ENCODE results near the gene HES1. TPM values are rescaled to one million over a fixed set of nuclear protein-coding genes. Genes with fewer than 3 reads are reported as not detected.
"Not testable (repeated sequence)": the region's sequence is repeated elsewhere in the genome, so short reads cannot be mapped to it uniquely, and the experiment has no call there.

HES1 gene
- polyA plus RNA-seq, 3 donors = 0.17 to 66.6 (median 0.26) TPM

DNA sequence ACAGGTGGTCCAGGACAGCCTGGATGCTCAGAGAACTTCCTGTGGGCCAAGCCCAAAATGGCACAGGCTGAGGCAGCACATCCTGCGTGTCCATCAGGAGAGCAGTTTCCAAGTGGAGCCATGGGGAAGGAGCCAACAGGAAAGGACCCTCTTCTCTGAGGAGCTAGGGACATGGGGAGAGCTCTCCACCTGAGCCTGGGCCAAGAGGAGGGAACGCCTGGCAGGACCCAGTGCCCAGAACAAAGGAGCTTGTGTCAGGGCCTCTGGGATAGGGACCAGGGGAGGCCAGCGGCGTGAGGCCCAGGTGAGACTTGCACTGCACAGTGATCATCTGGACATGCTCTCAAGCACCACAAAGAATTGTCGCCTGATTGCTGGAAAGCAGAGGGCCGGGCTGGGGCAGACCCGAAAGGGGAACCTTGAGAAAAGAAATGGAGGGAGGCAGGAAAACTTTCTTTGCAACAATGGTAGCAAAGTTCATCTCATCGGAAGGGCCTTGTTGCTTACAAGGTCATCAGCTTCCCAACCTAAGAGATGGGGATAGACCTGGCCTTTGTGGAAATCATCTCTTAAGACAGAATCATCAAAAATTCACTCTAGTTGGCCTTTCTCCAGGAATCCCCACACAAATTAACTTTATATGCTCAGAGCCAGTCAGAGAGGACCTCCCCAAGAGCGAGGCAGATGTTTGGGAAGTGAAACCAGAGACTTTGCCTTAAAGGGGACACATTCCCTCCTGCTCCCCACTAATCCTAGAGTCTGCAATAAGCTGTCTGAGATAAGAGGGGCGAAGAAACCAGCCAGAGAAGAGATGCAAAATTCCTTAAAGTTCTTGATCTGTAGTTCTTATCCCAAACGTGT is 47.7 kb upstream of the HES1 start:
- Histone ChIP-seq H2AFZ (ENCODE audit: insufficient read depth, low read depth, low read length, poor library complexity, severe bottlenecking) (no peak overlapping the region), H3K27ac (ENCODE audit: low read depth in 1 of 2, low read length in 2 of 2) (peak overlapping the region; percentile 79 to 87), H3K9ac (ENCODE audit: insufficient read depth, low read length, poor library complexity, severe bottlenecking) (no peak overlapping the region), H3K4me3 (replicated peaks in 1 of 3; ENCODE audit: low read depth in 2 of 3, low read length in 3 of 3) (peak overlapping the region in 1 of 3 experiments; percentile 49), H3K4me2 (replicated peaks; ENCODE audit: extremely low read depth, low read length, poor library complexity, severe bottlenecking) (peak overlapping the region; percentile 69), H4K20me1 (ENCODE audit: insufficient read depth, low read length) (no peaks in the 10 kb centered on the region), H3K4me1 (ENCODE audit: control insufficient read depth in 1 of 2, insufficient read depth in 2 of 2, low read length in 2 of 2) (peaks cover 30 to 31% of the 10 kb centered on the region in 2 donors), H3K79me2 (ENCODE audit: insufficient read depth, low read length) (no peaks in the 10 kb centered on the region), H3K9me3 (replicated peaks in 1 of 2; ENCODE audit: control insufficient read depth in 1 of 2, insufficient read depth in 1 of 2, low read length in 2 of 2) (no peaks in the 10 kb centered on the region), H3K36me3 (replicated peaks in 1 of 2; ENCODE audit: control insufficient read depth in 1 of 2, insufficient read depth in 2 of 2, low read length in 2 of 2) (no peaks in the 10 kb centered on the region), H3K27me3 (ENCODE audit: control insufficient read depth in 2 of 2, insufficient read depth in 2 of 2, low read length in 2 of 2) (no peaks in the 10 kb centered on the region)
- 56% methylated on average over 7 of the region's 11 CpGs for WGBS (ENCODE audit: insufficient coverage)
- peak overlapping the region; percentile 85 to 97 (median 92) for H3K27ac Mint-ChIP-seq
- peak in 2 of 3 donors; percentile 41 to 49 for DNase-seq
- peaks cover 3 to 8% (median 3%) of the 10 kb centered on the region in 3 donors for H3K27me3 Mint-ChIP-seq (ENCODE audit: low read depth in 3 of 3)
- no peaks in the 10 kb centered on the region for H3K9me3 Mint-ChIP-seq
- TF ChIP-seq, protein P1, sequence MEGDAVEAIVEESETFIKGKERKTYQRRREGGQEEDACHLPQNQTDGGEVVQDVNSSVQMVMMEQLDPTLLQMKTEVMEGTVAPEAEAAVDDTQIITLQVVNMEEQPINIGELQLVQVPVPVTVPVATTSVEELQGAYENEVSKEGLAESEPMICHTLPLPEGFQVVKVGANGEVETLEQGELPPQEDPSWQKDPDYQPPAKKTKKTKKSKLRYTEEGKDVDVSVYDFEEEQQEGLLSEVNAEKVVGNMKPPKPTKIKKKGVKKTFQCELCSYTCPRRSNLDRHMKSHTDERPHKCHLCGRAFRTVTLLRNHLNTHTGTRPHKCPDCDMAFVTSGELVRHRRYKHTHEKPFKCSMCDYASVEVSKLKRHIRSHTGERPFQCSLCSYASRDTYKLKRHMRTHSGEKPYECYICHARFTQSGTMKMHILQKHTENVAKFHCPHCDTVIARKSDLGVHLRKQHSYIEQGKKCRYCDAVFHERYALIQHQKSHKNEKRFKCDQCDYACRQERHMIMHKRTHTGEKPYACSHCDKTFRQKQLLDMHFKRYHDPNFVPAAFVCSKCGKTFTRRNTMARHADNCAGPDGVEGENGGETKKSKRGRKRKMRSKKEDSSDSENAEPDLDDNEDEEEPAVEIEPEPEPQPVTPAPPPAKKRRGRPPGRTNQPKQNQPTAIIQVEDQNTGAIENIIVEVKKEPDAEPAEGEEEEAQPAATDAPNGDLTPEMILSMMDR (IDR thresholded peaks at IDR 0.05) = no peak
- H3K4me3 Mint-ChIP-seq = peak overlapping the region; percentile 34 to 55
- H3K36me3 Mint-ChIP-seq = peaks cover 0 to 3% of the 10 kb centered on the region in 2 donors
- peaks cover 42% of the 10 kb centered on the region for H3K4me1 Mint-ChIP-seq
- intact Hi-C loops (cut with micrococcal nuclease) = loop anchor here in 1 of 2 donors (2.0 to 10.0 kb wide), 3 partner anchors 17 to 83 kb away; partner anchors contain the start of gene HES1

DNA sequence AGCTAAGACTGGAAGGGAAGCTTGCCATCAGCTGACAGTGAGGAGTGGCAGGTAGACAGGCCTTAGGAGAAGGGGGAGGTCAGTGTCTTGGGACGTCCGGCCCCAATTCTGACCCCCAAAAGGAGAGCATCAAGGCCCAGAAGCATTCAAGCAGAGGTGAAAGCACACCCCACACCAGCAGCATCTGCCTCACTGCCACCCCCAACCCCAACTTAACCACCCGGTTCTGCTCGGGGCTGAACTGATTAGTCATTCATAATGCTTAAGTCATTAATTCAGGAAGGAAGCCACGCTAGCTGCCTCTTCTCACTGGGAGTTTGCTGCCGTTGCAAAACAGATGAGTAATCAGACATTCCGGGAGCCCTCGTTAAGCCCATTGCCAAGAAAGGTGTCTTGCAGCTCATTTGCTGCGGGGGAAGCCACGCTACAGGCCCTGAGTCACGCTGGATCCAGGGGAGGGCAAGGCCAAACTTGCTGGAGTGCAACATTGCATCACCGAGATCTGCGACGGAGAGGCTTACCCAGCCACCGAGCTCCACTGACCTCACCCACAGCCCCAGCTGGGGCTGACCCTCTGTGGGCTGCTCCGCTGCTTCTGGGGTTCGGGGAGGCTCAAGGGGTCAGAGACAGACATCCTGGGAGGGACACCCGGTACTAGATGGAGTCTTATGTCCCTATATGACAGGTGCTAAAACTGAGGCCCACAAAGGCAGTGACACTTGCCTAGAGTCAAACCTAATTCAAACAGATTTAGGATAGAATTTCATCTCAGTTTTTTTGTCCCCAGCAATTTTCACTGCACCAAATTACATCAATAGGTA is 46.4 kb upstream of the HES1 start:
- peaks cover 0 to 3% of the 10 kb centered on the region in 2 donors for H3K36me3 Mint-ChIP-seq
- Histone ChIP-seq H3K4me2 (replicated peaks; ENCODE audit: extremely low read depth, low read length, poor library complexity, severe bottlenecking) (peak overlapping the region; percentile 69), H3K27ac (ENCODE audit: low read depth in 1 of 2, low read length in 2 of 2) (peak overlapping the region; percentile 79 to 87), H3K79me2 (ENCODE audit: insufficient read depth, low read length) (no peaks in the 10 kb centered on the region), H3K4me1 (ENCODE audit: control insufficient read depth in 1 of 2, insufficient read depth in 2 of 2, low read length in 2 of 2) (peaks cover 30 to 31% of the 10 kb centered on the region in 2 donors), H3K36me3 (replicated peaks in 1 of 2; ENCODE audit: control insufficient read depth in 1 of 2, insufficient read depth in 2 of 2, low read length in 2 of 2) (no peaks in the 10 kb centered on the region), H2AFZ (ENCODE audit: insufficient read depth, low read depth, low read length, poor library complexity, severe bottlenecking) (peak overlapping the region; percentile 55), H3K4me3 (replicated peaks in 1 of 3; ENCODE audit: low read depth in 2 of 3, low read length in 3 of 3) (peak overlapping the region in 1 of 3 experiments; percentile 56), H3K27me3 (ENCODE audit: control insufficient read depth in 2 of 2, insufficient read depth in 2 of 2, low read length in 2 of 2) (no peaks in the 10 kb centered on the region), H3K9ac (ENCODE audit: insufficient read depth, low read length, poor library complexity, severe bottlenecking) (peak overlapping the region; percentile 50), H3K9me3 (replicated peaks in 1 of 2; ENCODE audit: control insufficient read depth in 1 of 2, insufficient read depth in 1 of 2, low read length in 2 of 2) (no peaks in the 10 kb centered on the region), H4K20me1 (ENCODE audit: insufficient read depth, low read length) (no peaks in the 10 kb centered on the region)
- H3K27ac Mint-ChIP-seq = peak overlapping the region; percentile 94 to 98 (median 97)
- peaks cover 42% of the 10 kb centered on the region for H3K4me1 Mint-ChIP-seq
- TF ChIP-seq, protein P1 (IDR thresholded peaks at IDR 0.05) = no peak
- WGBS (ENCODE audit: insufficient coverage) = 3% methylated on average over 12 of the region's 18 CpGs
- H3K4me3 Mint-ChIP-seq = peak overlapping the region; percentile 56 to 78
- H3K9me3 Mint-ChIP-seq = no peaks in the 10 kb centered on the region
- intact Hi-C loops (cut with micrococcal nuclease) = loop anchor here (2.0 to 10.0 kb wide), 4 partner anchors 19 to 85 kb away; partner anchors contain the start of gene HES1 (in 1 of the 2)
- peak; percentile 99 to 100 (median 99) for DNase-seq
- peaks cover 0 to 3% (median 3%) of the 10 kb centered on the region in 3 donors for H3K27me3 Mint-ChIP-seq (ENCODE audit: low read depth in 3 of 3)

DNA sequence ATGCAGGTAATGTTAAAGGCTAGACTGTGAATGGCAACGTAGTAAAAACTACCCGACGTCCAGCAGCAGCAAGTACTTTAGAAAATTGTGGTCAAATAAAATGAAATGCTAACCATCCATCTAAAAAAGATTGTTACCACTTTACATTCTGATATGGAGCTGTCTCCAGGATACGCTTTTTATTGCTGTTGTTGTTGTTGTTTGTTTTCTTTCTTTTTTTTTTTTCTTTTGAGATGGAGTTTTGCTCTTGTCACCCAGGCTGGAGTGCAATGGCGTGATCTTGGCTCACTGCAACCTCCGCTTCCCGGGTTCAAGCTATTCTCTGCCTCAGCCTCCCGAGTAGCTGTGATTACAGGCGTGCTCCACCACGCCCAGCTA is 45.8 kb upstream of the HES1 start:
- Histone ChIP-seq H3K4me2 (replicated peaks; ENCODE audit: extremely low read depth, low read length, poor library complexity, severe bottlenecking) (peak overlapping the region; percentile 58), H3K4me3 (replicated peaks in 1 of 3; ENCODE audit: low read depth in 2 of 3, low read length in 3 of 3) (peak overlapping the region in 1 of 3 experiments; percentile 47), H3K27ac (ENCODE audit: low read depth in 1 of 2, low read length in 2 of 2) (peak overlapping the region in 1 of 2 donors; percentile 86), H3K4me1 (ENCODE audit: control insufficient read depth in 1 of 2, insufficient read depth in 2 of 2, low read length in 2 of 2) (peaks cover 31 to 33% of the 10 kb centered on the region in 2 donors), H2AFZ (ENCODE audit: insufficient read depth, low read depth, low read length, poor library complexity, severe bottlenecking) (peak overlapping the region; percentile 52), H3K9ac (ENCODE audit: insufficient read depth, low read length, poor library complexity, severe bottlenecking) (peak overlapping the region; percentile 47)
- not testable (repeated sequence) for H3K36me3 Mint-ChIP-seq; DNase-seq; H3K27me3 ChIP-seq (ENCODE audit: control insufficient read depth in 2 of 2, insufficient read depth in 2 of 2, low read length in 2 of 2); H3K79me2 ChIP-seq (ENCODE audit: insufficient read depth, low read length); H3K36me3 ChIP-seq (replicated peaks in 1 of 2; ENCODE audit: control insufficient read depth in 1 of 2, insufficient read depth in 2 of 2, low read length in 2 of 2); H3K4me3 Mint-ChIP-seq; H3K27me3 Mint-ChIP-seq (ENCODE audit: low read depth in 3 of 3); H3K9me3 Mint-ChIP-seq; H4K20me1 ChIP-seq (ENCODE audit: insufficient read depth, low read length); H3K9me3 ChIP-seq (replicated peaks in 1 of 2; ENCODE audit: control insufficient read depth in 1 of 2, insufficient read depth in 1 of 2, low read length in 2 of 2)
- peaks cover 44% of the 10 kb centered on the region for H3K4me1 Mint-ChIP-seq
- no CpG with 5 or more reads among the region's 10 CpGs for WGBS (ENCODE audit: insufficient coverage)
- H3K27ac Mint-ChIP-seq = peak overlapping the region; percentile 94 to 98 (median 97)
- intact Hi-C loops (cut with micrococcal nuclease) = loop anchor here in 1 of 2 donors (5.0 kb wide), 1 partner anchor 37 kb away; no protein-coding TSS in a partner anchor

All from CD14-positive monocyte (primary cell).